NCI-H345 (cell line): ENCODE data around the gene RBBP6.
"Not testable (repeated sequence)": the region's sequence is repeated elsewhere in the genome, so short reads cannot be mapped to it uniquely, and the experiment has no call there.

Experiments
- DNase-seq: peaks from one replicate; lab custom pipeline; 2025; lab: John Stamatoyannopoulos, UW

RBBP6 gene

GRCh38 chr16:24568392-24568791 lies 29.0 kb downstream of the RBBP6 start:
- DNase-seq: no peak

- no peak for DNase-seq
These were observed 31.7 kb downstream of the RBBP6 start for GRCh38 chr16:24571096-24571495.

DNA sequence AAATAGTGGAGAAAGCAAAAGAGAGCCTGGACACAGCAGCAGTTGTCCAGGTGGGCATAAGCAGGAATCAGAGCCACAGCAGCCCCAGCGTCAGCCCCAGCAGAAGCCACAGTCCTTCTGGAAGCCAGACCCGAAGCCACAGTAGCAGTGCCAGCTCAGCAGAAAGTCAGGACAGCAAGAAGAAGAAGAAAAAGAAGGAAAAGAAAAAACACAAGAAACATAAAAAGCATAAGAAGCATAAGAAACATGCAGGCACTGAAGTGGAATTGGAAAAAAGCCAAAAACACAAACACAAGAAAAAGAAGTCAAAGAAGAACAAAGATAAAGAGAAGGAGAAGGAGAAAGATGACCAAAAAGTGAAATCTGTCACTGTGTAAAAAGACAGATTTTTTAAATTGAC lies 32.7 kb downstream of the RBBP6 start:
- no peak for DNase-seq

GRCh38 chr16:24573141-24573540 lies 33.8 kb downstream of the RBBP6 start:
- no peak for DNase-seq

GRCh38 chr16:24574515-24575485 lies 35.4 kb downstream of the RBBP6 start:
- DNase-seq: not testable (repeated sequence)

- DNase-seq: not testable (repeated sequence)
These were observed 36.4 kb downstream of the RBBP6 start for GRCh38 chr16:24575791-24576190.

DNA sequence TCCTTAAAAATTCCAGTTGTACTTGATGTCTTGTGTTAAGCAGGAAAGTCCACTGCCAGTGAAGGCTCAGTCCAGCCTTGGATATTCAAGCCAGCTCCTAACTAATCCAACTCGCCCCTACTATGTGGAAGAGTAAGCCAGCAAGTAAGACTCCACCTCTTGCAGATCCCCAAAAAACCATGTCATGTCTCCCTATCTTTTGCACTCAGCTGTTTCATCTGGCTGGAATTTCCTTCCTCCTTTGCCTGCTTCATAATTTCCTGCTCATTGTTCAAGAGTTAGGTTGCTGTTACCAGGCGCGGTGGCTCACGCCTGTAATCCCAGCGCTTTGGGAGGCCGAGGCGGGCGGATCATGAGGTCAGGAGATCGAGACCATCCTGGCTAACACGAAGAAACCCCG lies 37.8 kb downstream of the RBBP6 start:
- DNase-seq: no peak

GRCh38 chr16:24580665-24581064 lies 41.3 kb downstream of the RBBP6 start:
- DNase-seq: no peak

DNA sequence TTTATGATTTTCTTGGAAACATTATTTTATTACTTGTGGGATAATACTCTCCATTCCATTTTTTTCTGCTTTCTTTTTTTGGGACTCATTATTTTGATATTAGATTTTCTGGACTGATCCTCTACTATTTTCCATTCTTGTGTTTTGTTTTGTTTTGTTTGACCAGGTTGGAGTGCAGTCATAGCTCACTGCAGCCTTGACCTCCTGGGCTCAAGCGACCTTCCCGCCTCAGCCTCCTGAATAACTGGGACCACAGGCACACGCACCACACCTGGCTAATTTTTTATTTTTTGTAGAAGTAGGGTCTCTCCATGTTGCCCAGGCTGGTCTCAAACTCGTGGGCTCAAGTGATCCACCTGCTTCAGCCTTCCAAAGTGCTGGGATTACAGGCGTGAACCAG lies 44.1 kb downstream of the RBBP6 start:
- DNase-seq: no peak

GRCh38 chr16:24589997-24590396 lies 50.6 kb downstream of the RBBP6 start:
- no peak for DNase-seq

DNA sequence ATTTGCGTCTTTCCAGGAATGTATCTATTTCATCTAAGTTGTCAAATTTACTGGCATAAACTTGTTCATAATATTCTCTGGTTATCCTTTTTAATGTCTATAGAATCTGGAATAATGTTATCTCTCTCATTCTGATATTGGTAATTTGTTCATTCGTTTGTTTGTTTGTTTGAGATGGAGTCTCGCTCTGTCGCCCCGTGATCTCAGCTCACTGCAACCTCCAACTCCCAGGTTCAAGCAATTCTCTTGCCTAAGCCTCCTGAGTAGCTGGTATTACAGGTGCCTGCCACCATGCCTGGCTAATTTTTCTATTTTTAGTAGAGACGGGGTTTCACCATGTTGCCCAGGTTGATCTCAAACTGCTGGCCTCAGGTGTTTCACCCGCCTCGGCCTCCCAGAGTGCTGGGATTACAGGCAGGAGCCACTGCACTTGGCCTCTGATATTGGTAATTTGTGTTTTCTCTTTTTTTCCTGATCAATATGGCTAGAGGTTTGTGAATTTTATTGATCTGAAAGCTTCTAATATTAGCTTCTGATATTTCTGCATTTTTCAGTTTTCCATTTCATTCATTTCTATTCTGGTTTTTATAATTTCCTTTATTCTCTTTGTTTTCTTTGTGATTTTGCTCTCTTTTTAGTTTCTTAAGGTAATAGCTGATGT lies 59.5 kb downstream of the RBBP6 start:
- no peak for DNase-seq

GRCh38 chr16:24609417-24609739 lies 70.0 kb downstream of the RBBP6 start:
- no peak for DNase-seq

DNA sequence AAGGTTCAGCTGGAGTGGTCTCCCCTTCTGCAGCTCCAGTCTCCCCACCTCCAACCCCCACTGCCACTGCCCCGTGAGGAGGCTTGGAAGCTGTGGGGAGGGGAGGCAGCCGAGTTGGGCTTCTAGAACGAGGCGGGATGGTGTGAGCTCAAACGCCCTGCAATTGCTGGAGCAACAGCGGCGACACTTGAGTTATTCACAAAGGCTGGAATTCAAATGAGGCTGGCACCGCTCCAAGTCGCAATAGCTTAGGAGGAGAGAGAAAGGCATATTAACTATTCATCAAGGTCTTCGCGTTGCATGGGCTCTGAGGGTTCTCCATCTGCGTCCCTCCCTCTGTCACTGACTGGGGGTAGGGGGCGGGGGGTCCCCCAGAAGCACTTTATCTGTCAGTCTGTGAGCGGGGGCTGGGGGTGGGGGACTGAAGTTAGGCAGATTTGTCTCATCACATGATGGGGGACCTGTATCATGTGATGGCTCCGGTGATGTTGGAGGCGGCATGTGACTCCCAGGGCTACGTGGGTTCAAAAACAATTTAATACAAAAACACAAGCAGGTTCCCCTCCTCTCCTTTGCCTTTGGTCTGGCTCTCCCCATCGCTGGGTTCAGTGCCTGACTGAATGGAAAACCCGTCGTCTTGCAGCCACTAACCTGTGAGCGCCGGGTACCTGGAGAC lies 70.5 kb downstream of the RBBP6 start:
- DNase-seq: peak; percentile 74

DNA sequence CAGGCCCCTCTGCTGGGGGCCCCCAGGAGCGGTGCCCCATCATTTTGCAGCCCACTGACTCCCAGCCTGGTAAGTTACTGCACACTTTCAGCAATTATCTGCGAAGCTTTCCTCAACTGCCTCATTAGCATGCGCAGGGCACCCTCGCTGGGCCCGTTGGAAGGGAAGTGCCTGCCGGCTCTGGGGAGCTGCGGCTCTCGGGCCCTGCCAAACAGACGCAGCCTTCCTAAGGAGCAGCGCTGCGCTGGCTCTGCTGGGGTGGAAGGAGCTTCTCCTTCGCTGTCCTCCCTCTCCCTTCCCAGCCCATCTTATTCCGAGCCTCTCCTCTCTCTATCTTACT lies 71.0 kb downstream of the RBBP6 start:
- DNase-seq: peak; percentile 26

- no peak for DNase-seq
These were observed 71.9 kb downstream of the RBBP6 start for GRCh38 chr16:24611310-24611709.

DNA sequence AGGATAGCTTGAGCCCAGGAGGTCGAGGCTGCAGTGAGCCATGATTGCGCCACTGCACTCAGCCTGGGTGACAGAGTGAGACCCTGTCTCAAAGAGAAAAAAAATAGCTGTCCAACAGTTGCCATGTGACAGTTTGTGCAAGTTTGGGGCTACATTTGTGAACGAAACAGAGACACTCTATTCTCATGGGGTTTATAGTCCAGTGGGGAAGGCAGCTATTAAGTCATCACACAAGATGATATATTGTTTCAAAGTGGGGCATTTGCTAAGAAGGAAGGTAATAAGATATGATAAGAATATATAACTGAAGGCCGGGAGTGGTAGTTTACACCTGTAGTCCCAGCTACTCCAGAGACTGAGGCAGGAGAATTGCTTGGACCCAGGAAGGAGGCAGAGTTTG lies 73.3 kb downstream of the RBBP6 start:
- DNase-seq: no peak

DNA sequence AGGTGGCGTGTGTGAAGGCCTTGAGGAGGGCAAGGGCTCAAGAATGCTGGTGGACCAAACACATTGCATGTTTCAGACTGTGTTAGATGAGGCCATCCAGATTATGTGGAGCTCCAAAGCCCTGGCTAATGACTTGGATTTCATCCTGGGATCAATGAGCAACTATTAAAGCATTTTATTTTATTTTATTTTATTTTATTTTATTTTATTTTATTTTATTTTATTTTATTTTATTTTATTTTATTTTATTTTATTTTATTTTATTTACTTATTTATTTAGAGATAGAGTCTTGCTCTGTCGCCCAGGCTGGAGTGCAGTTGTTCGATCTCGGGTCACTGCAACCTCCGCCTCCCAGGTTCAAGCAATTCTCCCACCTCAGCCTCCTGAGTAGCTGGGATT lies 73.9 kb downstream of the RBBP6 start:
- not testable (repeated sequence) for DNase-seq

DNA sequence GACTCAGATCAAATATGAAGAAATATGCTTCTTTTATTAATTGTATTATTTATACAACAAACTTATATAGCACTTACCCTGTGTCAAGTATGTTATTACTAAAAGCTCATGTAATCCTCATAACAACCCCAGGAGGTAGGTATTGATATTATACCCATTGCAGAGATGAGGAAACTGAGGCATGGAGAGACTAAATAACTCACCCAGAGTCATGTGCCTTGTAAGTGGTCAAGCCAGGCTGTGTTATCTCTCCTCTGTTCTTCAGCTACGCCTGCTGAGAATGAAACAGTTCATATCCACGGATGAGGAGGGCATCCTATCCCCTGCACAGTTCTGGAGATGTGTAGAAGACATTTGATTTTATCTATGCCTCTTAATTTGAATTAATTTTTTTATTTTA lies 78.1 kb downstream of the RBBP6 start:
- DNase-seq: no peak
